Gastroesophageal sphincter (tissue), 4 donors: ENCODE results near the gene DMD. TPM values are rescaled to one million over a fixed set of nuclear protein-coding genes. Genes with fewer than 3 reads are reported as not detected.

Source experiments
- ATAC-seq: fragments of 150-250 bp; one replicate; pipeline ENCODE4 v1.9.1; 2016; ENCODE audit warnings: mild to moderate bottlenecking, moderate library complexity
- H3K27ac ChIP-seq, 4 donors: fragments of 200-600 bp; sonication (generic) in 3 of 4; 1 replicate in 3 of 4; 2 replicates in 1 of 4; pipeline ENCODE4 v1.5.1; 2016 to 2019
- H3K27me3 ChIP-seq: fragments of 200-600 bp; sonication (generic); one replicate; pipeline ENCODE4 v1.5.1; 2019
- H3K36me3 ChIP-seq, 2 donors: fragments of 200-600 bp; sonication (generic); one replicate each; pipeline ENCODE4 v1.5.1; 2019; ENCODE audit warnings: control low read depth in 1 of 2
- H3K4me1 ChIP-seq, 3 donors: fragments of 200-600 bp; sonication (generic); 1 replicate in 2 of 3; 2 replicates in 1 of 3; pipeline ENCODE4 v1.5.1; 2016 to 2019; ENCODE audit warnings: control low read depth in 2 of 3
- H3K4me3 ChIP-seq, 2 donors: fragments of 200-600 bp; sonication (generic); one replicate each; pipeline ENCODE4 v1.5.1; 2019; ENCODE audit warnings: mild to moderate bottlenecking in 1 of 2, moderate library complexity in 1 of 2
- H3K9me3 ChIP-seq, 3 donors: fragments of 200-600 bp; sonication (generic); one replicate each; pipeline ENCODE4 v1.5.1; 2017 to 2019; ENCODE audit warnings: control low read depth in 2 of 3
- EP300 ChIP-seq: sonication (generic); formaldehyde crosslinking; IDR thresholded peaks from one replicate; pipeline ENCODE4 v1.6.1; 2017; ENCODE audit warnings: antibody characterized with exemption, mild to moderate bottlenecking
- POLR2A ChIP-seq, 2 donors: fragments of 450-650 bp; IDR thresholded peaks; one replicate each; pipeline ENCODE4 v1.6.1; 2017; ENCODE audit warnings: antibody characterized with exemption in 2 of 2, mild to moderate bottlenecking in 2 of 2, moderate library complexity in 1 of 2
- POLR2AphosphoS5 ChIP-seq: sonication (generic); formaldehyde crosslinking; IDR thresholded peaks from one replicate; pipeline ENCODE4 v1.6.1; 2017; ENCODE audit warnings: antibody characterized with exemption
- WGBS, 2 donors: methylation state at CpG; one replicate each; pipeline ENCODE4 v1.1.5; 2018; ENCODE audit warnings: low coverage in 1 of 2; 5-methylcytosine and 5-hydroxymethylcytosine counted together
- total RNA-seq, 4 donors: library from RNA; depleted of rRNA; stranded (reverse); fragments of >200 nt; gene quantifications; one replicate each; pipeline ENCODE4 v1.1.0, GENCODE V29; 2016
- TF ChIP-seq, protein P1 (sequence below), 4 experiments: fragments of 200-600 bp in 2 of 4; fragments of 450-650 bp in 2 of 4; sonication (generic) in 1 of 4; IDR thresholded peaks; one replicate each; pipeline ENCODE4 v1.5.1; 2017 to 2019; ENCODE audit warnings: antibody characterized with exemption in 4 of 4, mild to moderate bottlenecking in 2 of 4, moderate library complexity in 2 of 4

Gene DMD
- total RNA-seq, 4 donors from 2014 or later, result 111 to 225 (median 183) TPM

DNA sequence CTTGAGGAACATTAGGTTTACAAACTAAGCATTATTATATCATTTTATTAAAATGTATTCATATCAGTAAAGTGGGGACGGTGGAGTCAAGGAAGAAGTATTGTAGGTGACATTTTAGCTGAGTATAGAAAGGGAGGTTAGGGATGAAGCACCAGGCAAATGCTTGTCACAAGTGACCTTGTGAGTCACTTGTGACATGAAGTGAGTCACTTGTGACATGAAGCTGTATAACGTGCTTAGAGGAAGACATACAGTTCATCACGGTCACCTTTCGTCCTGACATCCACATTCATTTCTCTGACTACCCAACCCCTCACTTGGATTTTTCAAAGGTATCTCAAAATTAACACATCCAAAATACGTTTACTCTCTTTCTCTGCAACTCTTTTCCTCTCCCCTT is 1034.8 kb downstream of the DMD start:
- Histone ChIP-seq H3K27ac (no peak overlapping the region), H3K4me1 (no peaks in the 10 kb centered on the region), H3K36me3 (no peaks in the 10 kb centered on the region), H3K9me3 (no peaks in the 10 kb centered on the region), H3K27me3 (no peaks in the 10 kb centered on the region), H3K4me3 (no peak overlapping the region)
- ATAC-seq, result no peak
- WGBS, 2 donors, result 86 to 93% methylated on average over 5 of the region's 5 CpGs
- TF ChIP-seq POLR2AphosphoS5 (no peak), EP300 (no peak), POLR2A (IDR thresholded peaks at IDR 0.05) (no peak)
- TF ChIP-seq, protein P1, sequence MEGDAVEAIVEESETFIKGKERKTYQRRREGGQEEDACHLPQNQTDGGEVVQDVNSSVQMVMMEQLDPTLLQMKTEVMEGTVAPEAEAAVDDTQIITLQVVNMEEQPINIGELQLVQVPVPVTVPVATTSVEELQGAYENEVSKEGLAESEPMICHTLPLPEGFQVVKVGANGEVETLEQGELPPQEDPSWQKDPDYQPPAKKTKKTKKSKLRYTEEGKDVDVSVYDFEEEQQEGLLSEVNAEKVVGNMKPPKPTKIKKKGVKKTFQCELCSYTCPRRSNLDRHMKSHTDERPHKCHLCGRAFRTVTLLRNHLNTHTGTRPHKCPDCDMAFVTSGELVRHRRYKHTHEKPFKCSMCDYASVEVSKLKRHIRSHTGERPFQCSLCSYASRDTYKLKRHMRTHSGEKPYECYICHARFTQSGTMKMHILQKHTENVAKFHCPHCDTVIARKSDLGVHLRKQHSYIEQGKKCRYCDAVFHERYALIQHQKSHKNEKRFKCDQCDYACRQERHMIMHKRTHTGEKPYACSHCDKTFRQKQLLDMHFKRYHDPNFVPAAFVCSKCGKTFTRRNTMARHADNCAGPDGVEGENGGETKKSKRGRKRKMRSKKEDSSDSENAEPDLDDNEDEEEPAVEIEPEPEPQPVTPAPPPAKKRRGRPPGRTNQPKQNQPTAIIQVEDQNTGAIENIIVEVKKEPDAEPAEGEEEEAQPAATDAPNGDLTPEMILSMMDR (IDR thresholded peaks at IDR 0.05), result no peak

DNA sequence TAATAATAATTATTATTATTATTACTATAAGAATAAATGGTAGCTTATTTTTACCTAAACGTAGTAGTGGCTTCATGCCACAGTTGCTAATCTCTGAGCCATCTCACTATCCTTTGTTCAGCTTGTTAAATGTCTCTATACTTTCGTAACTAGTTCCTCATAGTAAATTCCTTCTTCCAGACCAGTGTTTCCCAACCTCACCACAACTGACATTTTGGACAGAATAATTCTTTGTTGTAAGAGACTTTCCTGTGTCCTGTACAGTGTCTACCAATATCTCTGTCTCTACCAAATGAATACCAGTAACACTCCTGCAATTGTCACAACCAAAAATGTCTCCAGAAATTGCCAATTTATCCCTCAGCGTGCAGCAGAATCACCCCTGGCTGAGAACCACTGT is 1040.9 kb downstream of the DMD start:
- H3K4me1 ChIP-seq, result no peaks in the 10 kb centered on the region
- ATAC-seq, result no peak
- TF ChIP-seq, protein P1 (IDR thresholded peaks at IDR 0.05), result no peak
- TF ChIP-seq EP300 (no peak), POLR2A (IDR thresholded peaks at IDR 0.05) (no peak), POLR2AphosphoS5 (no peak)
- WGBS, 2 donors, result 61 to 81% methylated on average over 3 of the region's 3 CpGs
- H3K36me3 ChIP-seq, result no peaks in the 10 kb centered on the region
- no peaks in the 10 kb centered on the region for H3K27me3 ChIP-seq
- no peaks in the 10 kb centered on the region for H3K9me3 ChIP-seq
- H3K4me3 ChIP-seq, result no peak overlapping the region
- H3K27ac ChIP-seq, result no peak overlapping the region

GRCh38 chrX:32155044-32155638 is 1056.2 kb downstream of the DMD start:
- H3K36me3 ChIP-seq, result no peaks in the 10 kb centered on the region
- no peak overlapping the region for H3K27ac ChIP-seq
- ATAC-seq, result no peak
- no peak for TF ChIP-seq POLR2AphosphoS5
- TF ChIP-seq, protein P1 (IDR thresholded peaks at IDR 0.05), result no peak
- no peak for TF ChIP-seq POLR2A (IDR thresholded peaks at IDR 0.05)
- no peak for TF ChIP-seq EP300
- H3K27me3 ChIP-seq, result no peaks in the 10 kb centered on the region
- H3K9me3 ChIP-seq, result no peaks in the 10 kb centered on the region
- H3K4me1 ChIP-seq, result no peaks in the 10 kb centered on the region
- 10 to 27% methylated on average over 2 to 4 of the region's 5 CpGs for WGBS, 2 donors
- H3K4me3 ChIP-seq, result no peak overlapping the region

GRCh38 chrX:32153585-32153984 is 1057.8 kb downstream of the DMD start:
- WGBS, 2 donors, result 45 to 65% methylated on average over 4 of the region's 4 CpGs
- no peak for ATAC-seq
- Histone ChIP-seq H3K27ac (no peak overlapping the region), H3K4me1 (no peaks in the 10 kb centered on the region), H3K4me3 (no peak overlapping the region), H3K36me3 (no peaks in the 10 kb centered on the region), H3K9me3 (no peaks in the 10 kb centered on the region), H3K27me3 (no peaks in the 10 kb centered on the region)
- TF ChIP-seq POLR2AphosphoS5, result no peak
- TF ChIP-seq, protein P1 (IDR thresholded peaks at IDR 0.05), result no peak
- TF ChIP-seq POLR2A (IDR thresholded peaks at IDR 0.05), result no peak
- no peak for TF ChIP-seq EP300

GRCh38 chrX:32150141-32150540 is 1061.2 kb downstream of the DMD start:
- ATAC-seq, result no peak
- Histone ChIP-seq H3K4me3 (no peak overlapping the region), H3K36me3 (no peaks in the 10 kb centered on the region), H3K27ac (no peak overlapping the region), H3K4me1 (no peaks in the 10 kb centered on the region), H3K27me3 (no peaks in the 10 kb centered on the region), H3K9me3 (no peaks in the 10 kb centered on the region)
- TF ChIP-seq EP300, result no peak
- TF ChIP-seq, protein P1 (IDR thresholded peaks at IDR 0.05), result no peak
- no peak for TF ChIP-seq POLR2A (IDR thresholded peaks at IDR 0.05)
- no peak for TF ChIP-seq POLR2AphosphoS5
- 56 to 59% methylated on average over 4 of the region's 6 CpGs for WGBS, 2 donors
